H4 (cell line): ENCODE measurements around the gene ST3GAL2. TPM values are rescaled to one million over a fixed set of nuclear protein-coding genes. Genes with fewer than 3 reads are reported as not detected.
"Not testable (repeated sequence)": the region's sequence is repeated elsewhere in the genome, so short reads cannot be mapped to it uniquely, and the experiment has no call there.

Experiments
- DNase-seq: peaks from one replicate; pipeline ENCODE4 v3.0.0-alpha.2; 2015; ENCODE audit warnings: low spot score
- total RNA-seq: library from RNA; depleted of rRNA; stranded (reverse); fragments of >200 nt; shearing (Covaris generic); gene quantifications from 2 replicates; pipeline ENCODE4 v1.2.3, GENCODE V29; 2014

Gene ST3GAL2
- total RNA-seq, 1 experiment from 2014 or later = 30.6 TPM

- no peak for DNase-seq
These were observed 21.2 kb downstream of the ST3GAL2 start for GRCh38 chr16:70417661-70418060.

DNA sequence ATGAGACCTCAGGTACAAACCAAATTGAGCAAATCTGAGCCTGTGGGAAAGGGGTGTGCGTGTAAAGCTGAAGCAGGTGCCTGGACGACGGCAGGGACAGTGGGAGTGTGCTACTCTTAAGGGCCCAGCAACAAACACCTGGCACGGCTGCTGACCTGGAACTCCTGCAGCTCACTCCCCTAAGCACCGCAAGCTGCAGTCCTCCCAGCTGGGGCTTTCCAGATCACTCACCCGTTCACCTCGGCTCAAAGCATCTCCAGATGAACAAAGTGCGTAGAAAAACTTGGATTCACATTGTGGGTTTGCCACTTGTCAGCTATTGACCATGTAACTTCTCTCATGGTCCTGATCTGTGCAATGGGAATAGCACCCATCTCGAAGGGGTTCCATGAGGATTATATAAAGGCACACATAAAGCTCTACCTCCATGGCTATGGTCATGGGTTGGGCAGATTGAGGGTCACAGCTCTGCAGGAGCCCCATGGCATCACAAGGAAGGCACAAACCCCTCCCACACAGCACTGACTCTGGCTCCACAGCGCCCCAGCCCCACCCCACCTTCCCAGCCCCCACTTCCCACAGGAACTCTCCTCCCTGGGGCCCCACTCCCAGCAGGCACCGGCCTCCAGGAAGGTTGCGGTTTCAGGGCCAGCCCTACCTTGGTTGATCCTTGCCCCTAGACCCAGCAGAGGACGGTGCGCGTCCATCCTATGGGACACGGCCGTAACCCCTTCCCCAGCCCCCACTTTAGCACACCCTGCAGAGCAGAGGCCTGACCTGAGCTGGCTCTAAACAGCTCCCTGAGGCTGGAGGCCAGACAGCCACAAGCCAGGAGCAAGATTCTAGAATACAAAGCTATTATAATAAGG is 21.9 kb downstream of the ST3GAL2 start:
- DNase-seq = no peak

- DNase-seq = not testable (repeated sequence)
These were observed 25.3 kb downstream of the ST3GAL2 start for GRCh38 chr16:70413572-70413971.

DNA sequence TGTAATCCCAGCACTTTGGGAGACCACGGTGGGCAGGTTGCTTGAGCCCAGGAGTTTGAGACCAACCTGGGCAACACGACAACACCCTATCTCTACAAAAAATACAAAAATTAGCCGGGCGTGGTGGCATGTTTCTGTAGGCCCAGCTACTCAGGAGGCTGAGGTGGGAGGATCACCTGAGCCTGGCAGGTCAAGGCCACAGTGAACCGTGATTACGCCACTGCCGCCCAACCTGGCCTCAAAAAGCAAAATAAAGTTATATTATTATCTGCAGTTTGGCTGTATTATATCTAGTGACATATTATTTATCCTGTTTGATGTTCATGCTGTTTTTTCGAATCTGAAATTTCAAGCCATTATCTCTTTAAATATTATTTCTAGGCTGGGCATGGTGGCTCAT is 26.5 kb downstream of the ST3GAL2 start:
- no peak for DNase-seq

GRCh38 chr16:70410734-70411133 is 28.2 kb downstream of the ST3GAL2 start:
- no peak for DNase-seq

DNA sequence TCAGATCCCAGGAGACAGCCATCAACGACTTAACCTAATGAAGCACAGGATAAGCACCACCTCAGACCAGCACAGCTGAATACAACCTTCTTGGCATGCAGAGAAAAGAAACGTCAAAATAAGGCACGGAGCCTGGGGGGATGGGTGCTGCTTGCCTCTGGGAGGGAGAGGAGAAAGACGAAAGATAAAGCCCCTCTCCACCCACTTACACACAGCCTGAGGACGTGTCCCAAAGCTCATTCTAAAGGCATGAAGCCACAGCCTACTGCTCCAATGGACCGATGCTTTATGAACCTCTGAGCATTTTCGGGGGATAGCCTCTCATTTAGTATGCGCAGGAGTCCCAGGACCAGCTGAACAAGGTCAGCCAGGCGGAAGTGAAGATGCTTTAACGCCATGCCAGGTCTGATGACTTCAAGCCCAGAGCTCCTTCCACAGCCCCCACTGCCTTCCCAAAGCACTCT is 31.1 kb downstream of the ST3GAL2 start:
- DNase-seq = no peak

DNA sequence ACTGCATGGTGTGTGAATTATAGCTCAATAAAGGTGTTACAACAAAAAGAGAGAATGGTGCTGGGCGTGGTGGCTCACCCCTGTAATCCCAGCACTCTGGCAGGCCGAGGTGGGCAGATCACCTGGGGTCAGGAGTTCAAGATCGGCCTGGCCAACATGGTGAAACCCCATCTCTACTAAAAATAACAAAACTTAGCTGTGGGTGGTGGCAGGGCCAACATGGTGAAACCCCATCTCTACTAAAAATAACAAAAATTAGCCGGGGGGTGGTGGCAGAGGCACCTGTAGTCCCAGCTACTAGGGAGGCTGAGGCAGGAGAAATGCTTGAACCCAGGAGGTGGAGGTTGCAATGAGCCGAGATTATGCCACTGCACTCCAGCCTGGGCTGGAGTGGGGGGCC is 32.8 kb downstream of the ST3GAL2 start:
- DNase-seq = not testable (repeated sequence)

DNA sequence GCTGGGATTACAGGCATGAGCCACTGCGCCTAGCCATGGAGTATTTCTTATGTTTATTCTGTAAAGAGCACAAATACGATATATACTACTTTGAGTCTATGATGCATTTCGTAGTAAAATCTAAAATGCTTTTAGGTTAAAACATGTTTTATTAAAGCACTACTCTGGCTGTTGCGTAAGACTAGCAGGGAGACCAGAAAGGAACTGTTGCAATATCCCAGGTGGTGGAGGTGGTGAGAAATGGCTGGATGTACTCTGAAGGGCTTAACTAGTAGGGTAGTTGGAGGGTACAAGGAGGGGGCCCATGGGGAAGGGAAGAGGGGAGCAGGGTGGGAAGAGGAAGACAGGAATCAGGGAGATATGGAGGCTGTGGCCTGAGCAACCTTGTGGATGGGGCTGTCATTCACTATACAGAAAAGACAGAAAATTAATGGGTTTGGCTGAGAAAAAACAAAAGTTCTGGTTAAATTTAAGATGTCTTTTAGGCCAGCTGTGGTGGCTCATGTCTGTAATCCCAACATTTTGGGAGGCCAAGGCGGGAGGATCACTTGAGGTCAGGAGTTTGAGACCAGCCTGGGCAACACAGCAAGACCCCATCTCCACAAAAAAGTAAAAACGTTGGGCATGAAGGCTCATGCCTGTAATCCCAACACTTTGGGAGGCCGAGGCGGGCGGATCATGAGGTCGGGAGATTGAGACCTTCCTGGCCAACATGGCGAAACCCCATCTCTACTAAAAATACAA is 35.8 kb downstream of the ST3GAL2 start:
- DNase-seq = peak; percentile 30

DNA sequence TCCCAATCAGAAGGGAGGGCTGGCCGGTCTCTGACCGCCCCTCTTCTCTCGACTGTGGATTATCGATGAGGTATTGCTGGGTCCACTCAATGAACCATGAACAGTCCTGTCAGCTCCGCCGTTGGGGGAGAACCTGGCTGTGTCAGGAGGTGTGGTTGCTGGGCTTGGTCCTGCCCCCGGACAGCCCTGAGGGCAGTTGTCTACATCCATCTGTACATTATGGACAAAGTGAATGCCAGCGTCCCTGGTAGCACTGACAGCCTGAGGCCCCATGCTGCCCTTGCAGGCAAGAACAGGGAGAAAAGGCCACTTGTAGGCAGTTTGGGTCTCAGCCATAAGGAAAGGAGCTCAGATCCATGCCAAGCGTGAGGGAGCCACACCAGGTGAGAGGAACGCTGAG is 38.9 kb downstream of the ST3GAL2 start:
- no peak for DNase-seq

DNA sequence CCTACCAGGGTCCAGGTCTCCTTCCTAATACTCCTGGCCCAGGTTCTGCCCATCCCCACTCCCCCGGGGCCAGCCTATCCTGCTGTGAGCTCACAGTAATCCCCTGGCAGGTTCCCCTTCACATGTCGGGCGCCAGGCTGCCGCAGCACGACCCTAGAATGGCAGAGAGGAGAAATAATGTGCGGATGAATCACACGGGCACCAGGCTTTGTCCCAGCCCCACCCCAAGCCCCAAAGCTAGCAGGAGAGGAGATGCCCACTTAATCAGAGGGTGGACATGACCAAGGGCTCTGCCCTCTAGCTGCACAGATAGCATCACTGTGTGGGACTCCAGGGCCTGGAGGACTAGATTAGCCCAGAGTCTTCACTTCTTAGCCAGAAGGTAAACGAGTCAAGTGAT is 39.5 kb downstream of the ST3GAL2 start:
- DNase-seq = no peak

- no peak for DNase-seq
These were observed 40.6 kb downstream of the ST3GAL2 start for GRCh38 chr16:70398177-70398743.

DNA sequence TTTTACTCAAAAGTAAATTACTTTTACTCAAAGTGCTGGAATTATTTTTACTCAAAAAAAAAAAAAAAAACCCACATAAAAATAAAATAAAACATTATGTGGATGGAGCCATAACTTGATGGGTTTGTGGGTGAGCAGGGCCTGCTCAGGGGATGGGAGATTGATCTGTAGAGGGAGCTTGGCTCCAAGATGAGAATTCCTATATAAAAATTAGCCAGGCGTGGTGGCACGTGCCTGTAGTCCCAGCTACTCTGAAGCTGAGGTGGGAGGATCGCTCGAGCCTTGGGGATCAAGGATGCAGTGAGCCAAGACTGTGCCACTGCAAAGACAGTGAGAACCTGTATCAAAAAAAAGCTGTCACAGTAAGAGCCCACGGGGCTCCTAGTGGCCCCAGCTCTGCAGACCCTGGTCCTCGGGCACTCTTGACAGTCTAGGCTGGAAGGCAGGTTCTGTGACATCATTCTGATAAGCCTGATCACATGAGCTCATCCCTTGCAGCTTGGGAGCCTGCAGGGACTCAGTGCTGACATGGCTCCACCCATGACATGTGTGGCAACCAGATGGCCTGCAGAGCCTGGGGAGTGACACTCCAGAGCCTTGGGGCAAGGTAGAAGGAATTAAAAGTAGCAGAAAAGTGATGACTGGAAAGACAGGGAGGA is 42.5 kb downstream of the ST3GAL2 start:
- no peak for DNase-seq

- no peak for DNase-seq
These were observed 43.5 kb downstream of the ST3GAL2 start for GRCh38 chr16:70395345-70395901.

DNA sequence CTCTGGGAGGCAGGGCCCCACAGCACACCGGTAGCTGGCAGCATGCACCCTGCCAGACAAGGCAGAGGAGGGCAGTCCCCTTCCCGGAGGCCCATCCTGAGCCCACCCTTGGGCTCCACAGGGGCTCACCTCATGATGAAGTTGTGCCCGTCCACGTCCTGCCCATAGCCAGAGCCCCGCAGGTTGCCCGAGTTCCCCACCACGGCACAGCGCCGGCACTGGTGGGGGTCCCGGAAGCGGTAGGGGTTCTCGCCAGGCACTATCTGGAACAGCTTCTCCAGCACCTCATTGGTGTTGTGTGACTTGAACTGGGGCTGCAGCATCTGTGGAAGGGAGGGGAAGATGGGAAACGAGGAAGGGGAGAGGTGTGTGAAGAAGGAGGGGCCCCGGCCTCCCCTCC is 44.0 kb downstream of the ST3GAL2 start:
- DNase-seq = no peak

- no peak for DNase-seq
These were observed 45.2 kb downstream of the ST3GAL2 start for GRCh38 chr16:70393662-70394061.

DNA sequence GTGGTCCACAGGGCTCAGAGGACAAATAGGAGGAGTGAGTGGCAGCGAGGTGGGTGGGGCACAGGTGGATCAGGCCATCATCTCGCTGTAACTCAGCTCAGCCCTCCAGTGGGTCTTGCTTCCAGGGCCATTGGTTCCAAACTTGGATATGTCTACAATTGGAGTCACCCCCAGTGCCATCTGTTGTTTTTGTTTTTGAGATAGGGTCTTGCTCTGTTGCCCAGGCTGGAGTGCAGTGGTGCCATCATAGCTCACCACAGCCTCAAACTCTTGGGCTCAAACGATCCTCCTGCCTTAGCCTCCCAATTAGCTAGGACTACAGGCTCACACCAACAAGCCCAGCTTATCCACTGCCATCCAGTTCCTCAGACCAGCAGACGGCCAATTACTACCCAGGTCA is 46.3 kb downstream of the ST3GAL2 start:
- no peak for DNase-seq

- no peak for DNase-seq
These were observed 46.9 kb downstream of the ST3GAL2 start for GRCh38 chr16:70391881-70392481.

DNA sequence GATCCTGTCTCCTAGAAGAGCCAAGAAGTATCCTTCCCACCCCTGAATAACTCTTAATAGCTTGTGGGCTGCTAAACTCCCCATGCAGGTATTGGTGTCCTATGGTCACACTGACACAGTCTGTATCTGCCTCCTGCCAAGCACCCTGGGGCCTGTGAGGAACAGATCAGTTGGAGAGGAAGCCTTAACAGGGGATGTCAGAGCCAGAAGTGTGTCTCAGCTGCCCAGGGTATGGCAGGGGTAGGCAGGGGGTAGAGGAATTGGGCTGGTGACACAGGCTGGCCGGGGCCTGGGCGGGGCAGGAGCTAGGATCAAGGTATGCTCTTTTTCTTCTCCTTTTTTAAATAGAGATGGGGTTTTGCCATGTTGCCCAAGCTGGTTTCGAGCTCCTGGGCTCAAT is 47.5 kb downstream of the ST3GAL2 start:
- no peak for DNase-seq

GRCh38 chr16:70390774-70391173 is 48.1 kb downstream of the ST3GAL2 start:
- no peak for DNase-seq

DNA sequence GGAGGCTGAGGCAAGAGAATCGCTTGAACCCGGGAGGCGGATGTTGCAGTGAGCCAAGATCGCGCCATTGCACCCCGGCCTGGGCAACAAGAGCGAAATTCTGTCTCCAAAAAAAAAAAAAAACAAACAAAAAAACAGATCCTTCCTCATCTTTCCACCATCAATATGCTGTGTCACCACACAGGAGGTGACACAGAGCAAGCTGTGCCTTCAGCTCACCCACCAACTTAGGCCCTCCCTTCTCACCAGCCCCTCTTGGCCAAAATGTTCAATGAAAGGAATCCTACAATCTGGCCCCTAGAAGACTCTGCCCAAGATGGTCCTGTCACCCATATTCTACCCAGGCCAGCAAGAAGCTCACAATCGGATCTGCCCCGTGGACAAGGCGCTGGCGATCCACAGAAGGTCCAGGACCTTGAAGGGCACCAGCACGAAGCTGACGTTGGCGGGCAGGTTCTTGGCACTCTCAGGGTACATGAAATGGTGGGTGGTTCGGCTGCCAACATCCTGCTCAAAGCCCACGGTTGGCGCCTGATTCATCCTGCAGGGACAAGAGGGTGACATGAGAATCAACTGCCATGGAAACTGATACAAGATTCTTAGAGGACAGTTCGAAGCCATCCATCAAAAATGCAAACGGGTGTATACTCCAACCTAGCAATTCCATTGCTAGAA is 50.8 kb downstream of the ST3GAL2 start:
- no peak for DNase-seq
